Measurements from ENCODE around the gene IVD. TPM values are rescaled to one million over a fixed set of nuclear protein-coding genes. Genes with fewer than 3 reads are reported as not detected.

IVD gene
- total RNA-seq, 1 experiment from 2014 or later = 93.1 TPM

- Histone ChIP-seq H3K79me1 (ENCODE audit: insufficient read depth, low read depth, low read length, poor library complexity, severe bottlenecking) (no peaks in the 10 kb centered on the region), H3K14ac (ENCODE audit: insufficient read depth, low read length) (no peak overlapping the region), H3K79me2 (ENCODE audit: insufficient read depth, low read length) (no peaks in the 10 kb centered on the region), H2BK12ac (ENCODE audit: insufficient read length, low read depth, low read length) (no peak overlapping the region), H3K4ac (ENCODE audit: low read depth, low read length) (no peak overlapping the region), H3K4me2 (ENCODE audit: insufficient read depth, insufficient read length, low read length) (peak overlapping the region; percentile 80), H3K27ac (ENCODE audit: insufficient read length, low read depth, low read length) (no peak overlapping the region), H3K18ac (ENCODE audit: insufficient read length, low read depth, low read length) (no peak overlapping the region), H3K23ac (ENCODE audit: insufficient read length, low read depth, low read length) (no peak overlapping the region), H2BK5ac (ENCODE audit: insufficient read length, low read length) (no peak overlapping the region), H2BK20ac (ENCODE audit: low read depth, low read length, poor library complexity, severe bottlenecking) (no peak overlapping the region), H4K20me1 (ENCODE audit: control insufficient read depth, insufficient read depth, insufficient read length) (no peaks in the 10 kb centered on the region), H3T11ph (ENCODE audit: low read length) (no peak overlapping the region), H3K27me3 (ENCODE audit: insufficient read depth, low read length) (peaks cover 11% of the 10 kb centered on the region; the same call in 1 of the 2 replicates), H3K4me1 (ENCODE audit: insufficient read depth, low read length) (peaks cover 9% of the 10 kb centered on the region), H3K9ac (ENCODE audit: extremely low read depth, insufficient read length, low read length) (no peak overlapping the region), H4K5ac (ENCODE audit: insufficient read length, low read depth, low read length) (no peak overlapping the region), H2BK120ac (ENCODE audit: low read depth, low read length, poor library complexity, severe bottlenecking) (no peak overlapping the region), H4K8ac (replicated peaks; ENCODE audit: insufficient read length, low read depth, low read length) (no peak overlapping the region), H4K91ac (ENCODE audit: insufficient read length, low read depth, low read length) (no peak overlapping the region), H2BK15ac (ENCODE audit: low read depth, low read length) (no peak overlapping the region), H3K9me3 (ENCODE audit: control insufficient read depth, low read depth, low read length) (no peaks in the 10 kb centered on the region), H3K23me2 (ENCODE audit: insufficient read length, low read depth, low read length, poor library complexity, severe bottlenecking) (peaks cover 44% of the 10 kb centered on the region), H2AFZ (ENCODE audit: low read length) (no peak overlapping the region), H2AK5ac (ENCODE audit: insufficient read length, low read length) (no peak overlapping the region), H3K56ac (ENCODE audit: insufficient read length, low read depth, low read length) (no peak overlapping the region)
- no peak for TF ChIP-seq CTCF (conservative IDR thresholded peaks at IDR 0.05)
- WGBS (ENCODE audit: extremely low coverage, insufficient read length, low lambda C conversion rate) = no CpG with 5 or more reads among the region's 20 CpGs
- Mint-ChIP-seq H3K9me3 (no peaks in the 10 kb centered on the region; a peak in 1 of 5 replicates), H3K27me3 (ENCODE audit: low read depth) (peaks cover 54% of the 10 kb centered on the region), H3K27ac (no peak overlapping the region), H3K36me3 (ENCODE audit: insufficient read depth in 1 of 3, low read depth in 3 of 3) (no peaks in the 10 kb centered on the region; a peak in 1 of 7 replicates), H3K4me1 (peaks cover 46 to 48% of the 10 kb centered on the region in 2 experiments), H3K4me3 (peak overlapping the region; percentile 55 to 78)
- no peak for DNase-seq
These were observed 29.6 kb downstream of the IVD start for GRCh38 chr15:40435023-40435709.
